Stomach (tissue), 4 donors: ENCODE measurements around the gene UNC13B.

Source experiments
- EP300 ChIP-seq: sonication (generic); formaldehyde crosslinking; IDR thresholded peaks from one replicate; pipeline ENCODE4 v1.6.1; 2017; ENCODE audit warnings: antibody characterized with exemption
- POLR2A ChIP-seq, 4 donors: fragments of 450-650 bp; IDR thresholded peaks; one replicate each; pipeline ENCODE4 v1.6.1; 2016; ENCODE audit warnings: antibody characterized with exemption in 4 of 4, control low read depth in 2 of 4, mild to moderate bottlenecking in 1 of 4, moderate library complexity in 1 of 4

DNA sequence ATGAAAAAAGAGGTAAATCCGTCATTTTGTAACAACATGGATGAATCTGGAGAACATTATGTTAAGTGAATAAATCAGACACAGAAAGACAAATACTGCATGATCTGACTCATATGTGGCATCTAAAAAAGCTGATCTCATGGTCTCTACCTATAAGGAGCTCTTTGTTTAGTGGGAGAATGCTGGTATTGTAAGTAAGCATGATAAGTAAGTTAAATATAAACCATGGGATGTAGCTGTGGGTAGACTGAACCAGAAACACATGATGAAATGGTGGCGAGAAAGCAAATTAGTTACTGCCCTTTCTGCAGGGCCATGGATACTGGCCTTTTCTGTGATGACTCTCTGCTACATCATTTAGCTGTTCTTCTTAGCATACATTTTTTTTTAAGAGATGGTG lies 261.7 kb downstream of the UNC13B start:
- no peak for TF ChIP-seq POLR2A (IDR thresholded peaks at IDR 0.05)
- TF ChIP-seq EP300, result no peak
